Measurements from ENCODE around the gene PERM1. TPM values are rescaled to one million over a fixed set of nuclear protein-coding genes. Genes with fewer than 3 reads are reported as not detected.

The PERM1 gene
- total and polyA plus RNA-seq, 2 of the 13 experiments (the other 11 are each of a cell fraction or from before 2014, with no cell fraction given): 0.04 to 0.29 TPM

GRCh38 chr1:933603-933940 is 48.3 kb downstream of the PERM1 start (continued):
- no peak for TF ChIP-seq MAF1 (CRISPR knock-in tag; IDR thresholded peaks at IDR 0.05; ENCODE audit: borderline replicate concordance)
- TF ChIP-seq ZNF280B (CRISPR knock-in tag; IDR thresholded peaks at IDR 0.05; ENCODE audit: borderline replicate concordance): no peak
- TF ChIP-seq MEIS1 (CRISPR knock-in tag; IDR thresholded peaks at IDR 0.05; ENCODE audit: borderline replicate concordance): no peak
- no peak for TF ChIP-seq ZKSCAN8 (CRISPR knock-in tag; IDR thresholded peaks at IDR 0.05; ENCODE audit: borderline replicate concordance)

- Histone ChIP-seq H3K9ac (ENCODE audit: insufficient read depth, low read depth, low read length) (no peak overlapping the region), H3K79me2 (ENCODE audit: insufficient read depth, low read length) (no peaks in the 10 kb centered on the region), H3K4me2 (ENCODE audit: low read depth, low read length) (no peak overlapping the region), H4K20me1 (ENCODE audit: insufficient read depth, low read length) (no peaks in the 10 kb centered on the region), H3K36me3 (replicated peaks in 1 of 2; ENCODE audit: control insufficient read depth in 1 of 2, insufficient read depth in 2 of 2, low read length in 2 of 2) (no peaks in the 10 kb centered on the region), H3K4me1 (ENCODE audit: insufficient read depth, low read length) (no peaks in the 10 kb centered on the region), H3K9me3 (ENCODE audit: low read length) (no peaks in the 10 kb centered on the region), H2AFZ (ENCODE audit: low read length) (no peak overlapping the region), H3K4me3 (replicated peaks in 1 of 3; ENCODE audit: insufficient read depth in 1 of 3, low read depth in 2 of 3, low read length in 3 of 3) (no peak overlapping the region), H3K27me3 (ENCODE audit: control insufficient read depth in 1 of 2, insufficient read depth in 2 of 2, low read length in 2 of 2) (peaks cover 27 to 85% of the 10 kb centered on the region in 2 experiments), H3K27ac (ENCODE audit: extremely low read length, insufficient read depth, low read length) (no peak overlapping the region)
- in situ Hi-C loops (cut with HindIII; ENCODE audit: extremely low pct_ligation_motif_present, low pct_unique_long_range_greater_than_20kb) (no loop called here), intact Hi-C loops (cut with micrococcal nuclease; ENCODE audit: unreplicated experiment) (no loop called here)
- FAIRE-seq (no peak), ATAC-seq (no peak), DNase-seq (ENCODE audit: low spot score) (no peak)
- ChIA-PET POLR2A (no interaction called here), CTCF (ENCODE audit: low intra/inter-chr PET ratio, low total read pairs) (no interaction called here)
- 3% methylated on average over 10 of the region's 25 CpGs for WGBS (ENCODE audit: low lambda C conversion rate)
- no TSS peak for BruUV-seq (replicated peaks)
- TF ChIP-seq ZNF713 (CRISPR knock-in tag; IDR thresholded peaks at IDR 0.05) (no peak), MAF1 (CRISPR knock-in tag; IDR thresholded peaks at IDR 0.05; ENCODE audit: borderline replicate concordance) (no peak), CCDC6 (CRISPR knock-in tag; IDR thresholded peaks at IDR 0.05) (no peak), RNF219 (CRISPR knock-in tag; IDR thresholded peaks at IDR 0.05) (no peak), HIC2 (CRISPR knock-in tag; IDR thresholded peaks at IDR 0.05; ENCODE audit: low read depth) (no peak), CENPBD1 (CRISPR knock-in tag; IDR thresholded peaks at IDR 0.05; ENCODE audit: borderline replicate concordance, low read depth) (no peak), KDM5A (IDR thresholded peaks at IDR 0.05; ENCODE audit: borderline replicate concordance, low read length) (no peak), ZNF781 (CRISPR knock-in tag; IDR thresholded peaks at IDR 0.05; ENCODE audit: borderline replicate concordance, not compliant biosample characterization) (no peak), ZBTB1 (CRISPR knock-in tag; IDR thresholded peaks at IDR 0.05; ENCODE audit: borderline replicate concordance) (no peak), CENPT (CRISPR knock-in tag; IDR thresholded peaks at IDR 0.05; ENCODE audit: low read depth) (no peak), WIZ (CRISPR knock-in tag; IDR thresholded peaks at IDR 0.05) (no peak)
These were observed 48.9 kb downstream of the PERM1 start for GRCh38 chr1:932776-933602.
